Esophagus muscularis mucosa (tissue), 4 donors: ENCODE data around the gene VPS41. TPM values are rescaled to one million over a fixed set of nuclear protein-coding genes. Genes with fewer than 3 reads are reported as not detected.

ENCODE experiments used
- DNase-seq: peaks from one replicate; pipeline ENCODE4 v3.0.0-alpha.2; 2017; ENCODE audit errors: extremely low spot score
- H3K27ac ChIP-seq, 4 donors: fragments of 200-600 bp; sonication (generic); replicated peaks in 1 of 4; 1 replicate in 3 of 4; 2 replicates in 1 of 4; pipeline ENCODE4 v1.5.1; 2016 to 2019; ENCODE audit warnings: mild to moderate bottlenecking in 1 of 4
- H3K27me3 ChIP-seq, 4 donors: fragments of 200-600 bp; sonication (generic); one replicate each; pipeline versions ENCODE4 v1.5.1 to v1.6.0; 2016 to 2019
- H3K36me3 ChIP-seq, 4 donors: fragments of 200-600 bp; sonication (generic); one replicate each; pipeline ENCODE4 v1.5.1; 2016 to 2019
- H3K4me1 ChIP-seq, 4 donors: fragments of 200-600 bp; sonication (generic); one replicate each; pipeline ENCODE4 v1.5.1; 2016 to 2019
- H3K4me3 ChIP-seq, 4 donors: fragments of 200-600 bp; sonication (generic); 1 replicate in 2 of 4; 2 replicates in 2 of 4; pipeline ENCODE4 v1.5.1; 2016 to 2019; ENCODE audit warnings: mild to moderate bottlenecking in 4 of 4, moderate library complexity in 1 of 4
- H3K9me3 ChIP-seq, 4 donors: fragments of 200-600 bp; sonication (generic); 1 replicate in 3 of 4; 2 replicates in 1 of 4; pipeline ENCODE4 v1.5.1; 2016 to 2019
- CTCF ChIP-seq, 3 experiments: fragments of 200-600 bp in 2 of 3; fragments of 450-650 bp in 1 of 3; sonication (generic) in 2 of 3; IDR thresholded peaks; one replicate each; pipeline ENCODE4 v1.5.1; 2017 to 2019; ENCODE audit warnings: antibody characterized with exemption in 3 of 3, mild to moderate bottlenecking in 2 of 3, moderate library complexity in 1 of 3
- EP300 ChIP-seq: sonication (generic); formaldehyde crosslinking; IDR thresholded peaks from one replicate; pipeline ENCODE4 v1.6.1; 2017; ENCODE audit warnings: antibody characterized with exemption
- POLR2A ChIP-seq: fragments of 450-650 bp; IDR thresholded peaks from one replicate; pipeline ENCODE4 v1.6.1; 2017; ENCODE audit warnings: antibody characterized with exemption, moderate library complexity, mild to moderate bottlenecking, low read depth
- POLR2AphosphoS5 ChIP-seq, 2 donors: sonication (generic); formaldehyde crosslinking; IDR thresholded peaks; one replicate each; pipeline ENCODE4 v1.6.1; 2017; ENCODE audit warnings: antibody characterized with exemption in 2 of 2
- WGBS: methylation state at CpG from one replicate; pipeline ENCODE4 v1.1.5; 2018; 5-methylcytosine and 5-hydroxymethylcytosine counted together
- intact Hi-C: fragments of 100-400 bp; cut with DNase I; formaldehyde crosslinking; loops from one replicate; pipeline ENCODE4 v1.15.1; 2023
- total RNA-seq, 4 donors: library from RNA; depleted of rRNA; stranded (reverse); fragments of >200 nt; gene quantifications; one replicate each; pipeline versions ENCODE4 v1.1.0 to v1.2.1, GENCODE V29; 2016

Gene VPS41
- 10 to 100 TPM; 32.0 to 50.3 (median 32.9) TPM for total RNA-seq

GRCh38 chr7:38908759-38909335 is at the start of gene VPS41:
Gene VPS41, minus strand, starts transcription at chr7:38909191. Its CDS starts 17 bp downstream, at chr7:38909174.
- Histone ChIP-seq H3K9me3 (no peaks in the 10 kb centered on the region), H3K4me3 (peak within 1 kb of the TSS; percentile 77 to 99 (median 82)), H3K4me1 (peaks cover 7 to 9% (median 9%) of the 10 kb centered on the region in 4 donors), H3K27ac (peak within 1 kb of the TSS; percentile 27 to 63 (median 46)), H3K36me3 (no peaks in the 10 kb centered on the region), H3K27me3 (no peaks in the 10 kb centered on the region)
- DNase-seq: peak; percentile 96
- under 1% methylated on average over 19 of the region's 20 CpGs for WGBS
- TF ChIP-seq POLR2A (no peak), POLR2AphosphoS5 (IDR thresholded peaks at IDR 0.05) (peak; percentile 69 to 82)
- intact Hi-C loops: no loop called here

- Histone ChIP-seq H3K36me3 (no peaks in the 10 kb centered on the region), H3K4me1 (no peaks in the 10 kb centered on the region), H3K4me3 (no peak overlapping the region), H3K27ac (no peak overlapping the region), H3K9me3 (no peaks in the 10 kb centered on the region), H3K27me3 (peaks cover 0 to 5% (median 0%) of the 10 kb centered on the region in 4 donors)
- WGBS: 74% methylated on average over 5 of the region's 5 CpGs
- no peak for DNase-seq
- TF ChIP-seq CTCF (IDR thresholded peaks at IDR 0.05) (no peak), POLR2A (no peak), POLR2AphosphoS5 (IDR thresholded peaks at IDR 0.05) (no peak), EP300 (no peak)
- intact Hi-C loops: no loop called here
Observed at GRCh38 chr7:38955892-38956291, 46.9 kb upstream of the VPS41 start.

DNA sequence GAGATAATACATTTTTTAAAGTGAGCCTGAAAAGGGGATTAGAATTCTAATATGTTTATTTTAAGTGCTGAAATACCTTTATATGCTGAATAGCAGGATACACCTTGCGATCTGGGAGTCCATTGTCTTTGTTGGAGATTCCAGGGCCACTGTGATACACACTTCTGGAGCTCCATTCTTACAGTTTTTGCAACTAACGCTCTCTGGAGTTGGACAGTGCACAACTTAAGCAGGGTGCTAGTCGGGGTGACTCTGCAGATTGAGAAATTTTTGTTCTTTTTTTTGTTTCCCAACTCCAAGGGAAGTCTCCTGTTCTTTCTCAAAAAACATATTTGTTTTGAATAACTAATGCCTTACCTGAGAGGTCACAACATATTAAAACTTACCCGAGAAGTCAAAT is 45.0 kb upstream of the VPS41 start:
- Histone ChIP-seq H3K9me3 (no peaks in the 10 kb centered on the region), H3K4me1 (peaks cover 0 to 2% (median 0%) of the 10 kb centered on the region in 4 donors), H3K27me3 (peaks cover 0 to 5% (median 0%) of the 10 kb centered on the region in 4 donors), H3K27ac (no peak overlapping the region), H3K4me3 (no peak overlapping the region), H3K36me3 (no peaks in the 10 kb centered on the region)
- TF ChIP-seq EP300 (no peak), CTCF (IDR thresholded peaks at IDR 0.05) (no peak), POLR2A (no peak), POLR2AphosphoS5 (IDR thresholded peaks at IDR 0.05) (no peak)
- no peak for DNase-seq
- intact Hi-C loops: no loop called here
- WGBS: 67% methylated on average over 4 of the region's 4 CpGs

DNA sequence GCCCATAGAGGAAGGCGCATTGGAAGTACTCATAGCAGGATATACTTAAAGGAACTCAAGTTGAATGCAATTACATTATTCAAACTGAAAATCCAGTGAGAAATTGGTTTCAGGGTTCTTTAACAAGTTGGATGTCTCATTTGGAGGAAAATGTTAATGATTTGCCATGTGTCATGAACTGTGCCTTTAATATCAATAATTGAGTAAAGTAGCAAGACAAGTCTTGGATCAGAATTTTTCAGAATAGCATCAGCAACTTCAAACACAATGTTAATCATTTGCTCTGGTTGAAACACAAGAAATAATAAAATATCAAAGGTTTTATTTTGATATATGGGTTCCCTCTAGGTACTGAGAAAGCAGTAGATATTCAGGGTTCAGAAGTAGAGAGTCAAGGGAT is 44.2 kb upstream of the VPS41 start:
- intact Hi-C loops: no loop called here
- H3K4me3 ChIP-seq: no peak overlapping the region
- H3K27ac ChIP-seq: no peak overlapping the region
- H3K4me1 ChIP-seq: peaks cover 0 to 2% (median 0%) of the 10 kb centered on the region in 4 donors
- 100% methylated on average over 1 of the region's 1 CpG for WGBS
- no peak for DNase-seq
- peaks cover 0 to 5% (median 0%) of the 10 kb centered on the region in 4 donors for H3K27me3 ChIP-seq
- no peaks in the 10 kb centered on the region for H3K9me3 ChIP-seq
- no peaks in the 10 kb centered on the region for H3K36me3 ChIP-seq
- TF ChIP-seq CTCF (IDR thresholded peaks at IDR 0.05) (no peak), POLR2AphosphoS5 (IDR thresholded peaks at IDR 0.05) (no peak), POLR2A (no peak), EP300 (no peak)

- no peaks in the 10 kb centered on the region for H3K36me3 ChIP-seq
- H3K27me3 ChIP-seq: no peaks in the 10 kb centered on the region
- no peaks in the 10 kb centered on the region for H3K9me3 ChIP-seq
- peaks cover 0 to 2% (median 0%) of the 10 kb centered on the region in 4 donors for H3K4me1 ChIP-seq
- H3K4me3 ChIP-seq: no peak overlapping the region
- TF ChIP-seq POLR2A (no peak), CTCF (IDR thresholded peaks at IDR 0.05) (no peak), POLR2AphosphoS5 (IDR thresholded peaks at IDR 0.05) (no peak), EP300 (no peak)
- intact Hi-C loops: no loop called here
- H3K27ac ChIP-seq: no peak overlapping the region
- WGBS: 89% methylated on average over 6 of the region's 6 CpGs
- DNase-seq: no peak
Observed at GRCh38 chr7:38951213-38951612, 42.2 kb upstream of the VPS41 start.
